HG03064 (cell line): ENCODE results near the gene BEST1.

Experiments
- ATAC-seq: cut with Tn5 transposase; IDR thresholded peaks from one replicate; pipeline ENCODE4 v1.9.1; 2021; ENCODE audit warnings: low read depth; ENCODE audit not compliant: unreplicated experiment

Gene BEST1

GRCh38 chr11:61914471-61915171 lies 35.5 kb upstream of the BEST1 start:
- ATAC-seq = no peak

GRCh38 chr11:61916737-61917333 lies 33.3 kb upstream of the BEST1 start:
- ATAC-seq = no peak

- ATAC-seq = no peak
These were observed 32.6 kb upstream of the BEST1 start, which contains the start of gene RAB3IL1 for GRCh38 chr11:61917334-61918109. RAB3IL1 (minus strand) TSS chr11:61917566; CDS start chr11:61917367, 199 bp downstream.

GRCh38 chr11:61918251-61918937 lies 31.8 kb upstream of the BEST1 start:
- ATAC-seq = no peak

- no peak for ATAC-seq
These were observed 31.0 kb upstream of the BEST1 start for GRCh38 chr11:61918938-61919704.

- no peak for ATAC-seq
These were observed 30.2 kb upstream of the BEST1 start for GRCh38 chr11:61919705-61920631.

- no peak for ATAC-seq
These were observed 28.7 kb upstream of the BEST1 start for GRCh38 chr11:61921446-61921845.

- ATAC-seq = no peak
These were observed 27.6 kb upstream of the BEST1 start for GRCh38 chr11:61922539-61922938.

- no peak for ATAC-seq
These were observed 26.7 kb upstream of the BEST1 start for GRCh38 chr11:61923166-61924063.

- ATAC-seq = no peak
These were observed 26.1 kb upstream of the BEST1 start for GRCh38 chr11:61924064-61924455.

- no peak for ATAC-seq
These were observed 24.4 kb upstream of the BEST1 start for GRCh38 chr11:61925736-61926135.

GRCh38 chr11:61926235-61926634 lies 23.9 kb upstream of the BEST1 start:
- no peak for ATAC-seq

GRCh38 chr11:61927501-61927900 lies 22.6 kb upstream of the BEST1 start:
- no peak for ATAC-seq

- ATAC-seq = no peak
These were observed 21.5 kb upstream of the BEST1 start for GRCh38 chr11:61928606-61929005.

GRCh38 chr11:61930933-61931332 lies 19.2 kb upstream of the BEST1 start:
- no peak for ATAC-seq

- ATAC-seq = no peak
These were observed 14.3 kb upstream of the BEST1 start for GRCh38 chr11:61935861-61936260.

GRCh38 chr11:61940466-61940865 lies 9.7 kb upstream of the BEST1 start:
- no peak for ATAC-seq

GRCh38 chr11:61945191-61945590 lies 5.0 kb upstream of the BEST1 start:
- ATAC-seq = no peak
